Tibial artery (tissue), 4 donors: ENCODE data around the gene SIL1.
A peak's percentile ranks its signal among the peaks of the same experiment; 100 is the strongest.

Experiments
- DNase-seq, 2 donors: peaks; one replicate each; pipeline ENCODE4 v3.0.0-alpha.2; 2019
- H3K27ac ChIP-seq, 2 donors: fragments of 200-600 bp; sonication (generic) in 1 of 2; 1 replicate in 1 of 2; 2 replicates in 1 of 2; pipeline ENCODE4 v1.5.1; 2018 to 2019; ENCODE audit warnings: mild to moderate bottlenecking in 1 of 2
- H3K27me3 ChIP-seq, 2 donors: fragments of 200-600 bp; sonication (generic) in 1 of 2; one replicate each; pipeline versions ENCODE4 v1.5.1 to v1.6.0; 2016 to 2019
- H3K36me3 ChIP-seq, 3 donors: fragments of 200-600 bp; sonication (generic) in 2 of 3; one replicate each; pipeline ENCODE4 v1.5.1; 2016 to 2019; ENCODE audit warnings: mild to moderate bottlenecking in 2 of 3
- H3K4me1 ChIP-seq, 4 donors: fragments of 200-600 bp; sonication (generic) in 2 of 4; 1 replicate in 3 of 4; 2 replicates in 1 of 4; pipeline ENCODE4 v1.5.1; 2016 to 2019
- H3K4me3 ChIP-seq, 2 donors: fragments of 200-600 bp; sonication (generic) in 1 of 2; 1 replicate in 1 of 2; 2 replicates in 1 of 2; pipeline ENCODE4 v1.5.1; 2018 to 2019; ENCODE audit warnings: mild to moderate bottlenecking in 2 of 2
- H3K9me3 ChIP-seq, 3 donors: fragments of 200-600 bp; sonication (generic) in 1 of 3; one replicate each; pipeline ENCODE4 v1.5.1; 2016 to 2019
- intact Hi-C: fragments of 100-400 bp; cut with DNase I; formaldehyde crosslinking; loops from one replicate; pipeline ENCODE4 v1.15.0; 2023; ENCODE audit warnings: low total_unique reads
- TF ChIP-seq, protein P1 (sequence below), 2 experiments: fragments of 200-600 bp in 1 of 2; fragments of 450-650 bp in 1 of 2; IDR thresholded peaks; one replicate each; pipeline ENCODE4 v1.5.1; 2017 to 2019; ENCODE audit warnings: antibody characterized with exemption in 2 of 2, mild to moderate bottlenecking in 1 of 2, moderate library complexity in 1 of 2

SIL1 gene

DNA sequence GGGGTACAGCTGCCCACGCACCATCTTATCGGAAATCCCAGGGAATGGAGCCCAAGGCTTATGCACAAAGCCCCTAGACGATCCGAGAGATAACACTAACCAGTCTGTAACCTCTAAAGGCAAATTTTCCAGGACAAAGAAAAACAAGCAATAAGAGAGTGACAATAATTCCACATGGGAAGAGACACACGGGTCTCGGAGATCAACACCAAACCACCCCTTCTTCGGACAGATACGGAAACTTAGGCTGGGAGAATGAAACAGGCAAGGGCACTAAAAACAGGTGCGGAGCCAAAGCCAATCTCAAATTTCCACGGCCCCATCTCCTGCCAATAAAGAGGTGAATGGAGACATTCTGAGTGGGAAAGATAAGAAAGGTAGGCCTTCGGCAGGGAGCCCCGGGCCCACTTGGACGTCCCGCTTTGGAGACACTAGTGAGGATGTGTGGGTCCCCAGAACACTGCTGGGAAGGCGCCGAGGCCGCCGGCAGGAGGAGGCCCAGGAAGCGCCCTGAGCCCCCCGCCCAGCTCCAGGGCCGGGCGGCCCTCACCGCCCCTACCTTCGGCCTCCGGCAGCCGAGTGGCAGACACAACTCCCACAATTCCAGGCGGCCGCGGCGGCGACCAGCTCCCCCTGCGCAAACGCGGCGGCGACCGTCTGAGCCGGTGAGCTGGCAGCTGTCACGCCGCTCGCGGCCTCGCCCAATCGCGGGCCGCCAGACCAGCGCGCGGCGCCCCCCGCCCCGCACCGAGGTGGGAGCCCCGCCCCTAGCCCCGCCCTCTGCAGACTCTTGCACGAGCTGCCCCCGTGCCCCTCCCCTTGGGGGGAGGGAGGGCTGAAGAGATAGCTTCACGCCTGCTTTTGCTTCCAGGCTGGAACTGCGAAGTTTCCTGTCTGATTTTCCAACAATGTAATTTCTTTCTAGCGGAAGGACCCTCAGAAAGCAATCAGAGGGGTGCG is at the start of gene SIL1:
SIL1 (minus strand) TSS at position 659 of the 960 bp plus-strand sequence. CDS start 70,525 bp downstream, outside the sequence.
- Histone ChIP-seq H3K36me3 (no peaks in the 10 kb centered on the region), H3K27me3 (no peaks in the 10 kb centered on the region), H3K4me3 (peak within 1 kb of the TSS; percentile 65 to 72), H3K9me3 (no peaks in the 10 kb centered on the region), H3K4me1 (peaks cover 0 to 16% (median 4%) of the 10 kb centered on the region in 4 donors), H3K27ac (peak within 1 kb of the TSS; percentile 79 to 94)
- DNase-seq, result peak; percentile 95 to 99
- intact Hi-C loops, result loop anchor here (5.0 to 10.0 kb wide), 3 partner anchors 61 to 507 kb away; no protein-coding TSS in a partner anchor
- TF ChIP-seq, protein P1, sequence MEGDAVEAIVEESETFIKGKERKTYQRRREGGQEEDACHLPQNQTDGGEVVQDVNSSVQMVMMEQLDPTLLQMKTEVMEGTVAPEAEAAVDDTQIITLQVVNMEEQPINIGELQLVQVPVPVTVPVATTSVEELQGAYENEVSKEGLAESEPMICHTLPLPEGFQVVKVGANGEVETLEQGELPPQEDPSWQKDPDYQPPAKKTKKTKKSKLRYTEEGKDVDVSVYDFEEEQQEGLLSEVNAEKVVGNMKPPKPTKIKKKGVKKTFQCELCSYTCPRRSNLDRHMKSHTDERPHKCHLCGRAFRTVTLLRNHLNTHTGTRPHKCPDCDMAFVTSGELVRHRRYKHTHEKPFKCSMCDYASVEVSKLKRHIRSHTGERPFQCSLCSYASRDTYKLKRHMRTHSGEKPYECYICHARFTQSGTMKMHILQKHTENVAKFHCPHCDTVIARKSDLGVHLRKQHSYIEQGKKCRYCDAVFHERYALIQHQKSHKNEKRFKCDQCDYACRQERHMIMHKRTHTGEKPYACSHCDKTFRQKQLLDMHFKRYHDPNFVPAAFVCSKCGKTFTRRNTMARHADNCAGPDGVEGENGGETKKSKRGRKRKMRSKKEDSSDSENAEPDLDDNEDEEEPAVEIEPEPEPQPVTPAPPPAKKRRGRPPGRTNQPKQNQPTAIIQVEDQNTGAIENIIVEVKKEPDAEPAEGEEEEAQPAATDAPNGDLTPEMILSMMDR (IDR thresholded peaks at IDR 0.05), result no peak

GRCh38 chr5:139246394-139246793 is 48.2 kb upstream of the SIL1 start:
- no peak for DNase-seq
- H3K9me3 ChIP-seq, result no peaks in the 10 kb centered on the region
- TF ChIP-seq, protein P1 (IDR thresholded peaks at IDR 0.05), result no peak

DNA sequence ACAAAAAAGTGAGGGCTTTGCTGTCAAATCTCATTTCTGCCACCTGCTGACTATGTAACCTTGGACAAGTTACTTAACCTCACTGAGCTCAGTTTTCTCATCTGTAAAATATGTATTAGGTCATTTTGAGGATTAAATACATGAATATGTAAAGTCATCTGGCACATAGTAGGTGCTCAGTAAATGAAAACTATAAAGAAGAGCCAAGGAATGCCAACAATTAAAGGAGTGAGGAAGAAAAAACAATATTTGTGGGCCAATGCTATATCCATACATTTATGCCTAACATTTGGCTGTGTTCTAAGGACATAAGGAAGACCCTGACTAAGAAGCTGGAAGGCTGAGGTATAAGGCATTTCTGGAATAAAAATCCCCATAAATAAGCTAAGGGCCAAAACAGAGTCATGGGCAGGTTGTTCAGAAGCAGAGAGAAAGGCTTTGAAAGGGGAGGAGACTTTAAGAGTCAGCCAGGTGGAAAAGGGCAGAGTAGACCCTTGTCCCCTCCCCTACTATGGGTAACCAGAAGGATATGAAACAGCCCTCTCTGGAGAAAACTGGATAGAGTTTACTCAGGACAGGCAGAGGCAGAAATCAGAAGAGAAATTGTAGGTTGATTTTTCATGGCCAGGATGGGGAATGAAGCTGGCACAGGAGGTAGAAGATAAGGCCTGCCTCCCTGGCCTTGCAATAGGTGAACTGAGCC is 47.6 kb upstream of the SIL1 start:
- no peaks in the 10 kb centered on the region for H3K27me3 ChIP-seq
- H3K27ac ChIP-seq, result no peak overlapping the region
- no peaks in the 10 kb centered on the region for H3K36me3 ChIP-seq
- intact Hi-C loops, result no loop called here
- no peak overlapping the region for H3K4me3 ChIP-seq
- H3K9me3 ChIP-seq, result no peaks in the 10 kb centered on the region
- no peaks in the 10 kb centered on the region for H3K4me1 ChIP-seq
- TF ChIP-seq, protein P1 (IDR thresholded peaks at IDR 0.05), result no peak
- DNase-seq, result no peak

More at GRCh38 chr5:139246394-139246793, 48.2 kb upstream of the SIL1 start:
- Histone ChIP-seq H3K27ac (no peak overlapping the region), H3K4me3 (no peak overlapping the region), H3K36me3 (no peaks in the 10 kb centered on the region), H3K4me1 (no peaks in the 10 kb centered on the region), H3K27me3 (no peaks in the 10 kb centered on the region)
- intact Hi-C loops, result no loop called here

GRCh38 chr5:139243425-139243970 is 45.3 kb upstream of the SIL1 start:
- no peak overlapping the region for H3K27ac ChIP-seq
- H3K27me3 ChIP-seq, result no peaks in the 10 kb centered on the region
- H3K36me3 ChIP-seq, result no peaks in the 10 kb centered on the region
- intact Hi-C loops, result no loop called here
- no peaks in the 10 kb centered on the region for H3K4me1 ChIP-seq
- H3K4me3 ChIP-seq, result no peak overlapping the region
- TF ChIP-seq, protein P1 (IDR thresholded peaks at IDR 0.05), result no peak
- DNase-seq, result no peak
- H3K9me3 ChIP-seq, result no peaks in the 10 kb centered on the region

DNA sequence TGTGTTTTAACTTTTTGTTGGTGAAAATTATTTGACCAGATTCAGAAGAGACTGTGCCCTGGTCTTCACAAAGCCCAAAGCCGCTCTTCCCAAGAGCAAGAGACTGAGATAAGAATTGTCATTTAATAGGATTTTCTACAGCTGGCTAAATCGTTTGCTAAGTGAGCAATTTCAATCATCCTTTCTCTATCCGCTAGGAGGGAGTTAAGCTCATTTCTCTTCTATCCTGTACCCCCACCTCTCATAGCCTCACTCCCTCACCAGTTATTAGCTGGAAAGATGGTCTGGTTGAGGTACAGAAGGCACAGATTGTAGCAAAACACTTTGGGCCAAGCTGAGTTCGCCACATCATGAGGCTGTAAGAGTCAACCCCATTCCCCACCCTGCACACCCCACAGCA is 43.0 kb upstream of the SIL1 start:
- H3K9me3 ChIP-seq, result no peaks in the 10 kb centered on the region
- TF ChIP-seq, protein P1 (IDR thresholded peaks at IDR 0.05), result no peak
- H3K4me3 ChIP-seq, result no peak overlapping the region
- no peaks in the 10 kb centered on the region for H3K36me3 ChIP-seq
- no peak overlapping the region for H3K27ac ChIP-seq
- DNase-seq, result no peak
- intact Hi-C loops, result no loop called here
- H3K4me1 ChIP-seq, result no peaks in the 10 kb centered on the region
- H3K27me3 ChIP-seq, result no peaks in the 10 kb centered on the region
